Mesenteric fat pad (tissue), 1 donor: ENCODE data around the gene NCK2. TPM values are rescaled to one million over a fixed set of nuclear protein-coding genes. Genes with fewer than 3 reads are reported as not detected.

Source experiments
- DNase-seq: peaks from one replicate; pipeline ENCODE4 v3.0.0-alpha.2; 2020; ENCODE audit warnings: low spot score
- total RNA-seq: library from RNA; stranded (reverse); fragmentation: NEBNext Ultra II Directional; extraction: Animal tissue kit (Norgen Biotek cat#: 25700); gene quantifications from one replicate; pipeline ENCODE4 v1.2.1, GENCODE V29; 2021
- donor health status: DM: yes; HTN: yes; CAD: no.

Gene NCK2
- total RNA-seq, 1 donor from 2014 or later, result 39.7 TPM

GRCh38 chr2:105790461-105791149 is 45.9 kb downstream of the NCK2 start:
- no peak for DNase-seq

- DNase-seq, result no peak
These were observed 46.5 kb downstream of the NCK2 start for GRCh38 chr2:105791229-105791628.

- no peak for DNase-seq
These were observed 47.8 kb downstream of the NCK2 start for GRCh38 chr2:105792561-105792960.

- DNase-seq, result no peak
These were observed 48.7 kb downstream of the NCK2 start for GRCh38 chr2:105793196-105793975.

- DNase-seq, result no peak
These were observed 50.3 kb downstream of the NCK2 start for GRCh38 chr2:105794926-105795574.

- no peak for DNase-seq
These were observed 50.8 kb downstream of the NCK2 start for GRCh38 chr2:105795575-105795934.

- no peak for DNase-seq
These were observed 51.5 kb downstream of the NCK2 start for GRCh38 chr2:105796131-105796638.

- no peak for DNase-seq
These were observed 52.1 kb downstream of the NCK2 start for GRCh38 chr2:105796791-105797190.

GRCh38 chr2:105797298-105797819 is 52.6 kb downstream of the NCK2 start:
- no peak for DNase-seq

GRCh38 chr2:105798595-105798994 is 53.9 kb downstream of the NCK2 start:
- DNase-seq, result no peak

GRCh38 chr2:105800036-105800713 is 55.5 kb downstream of the NCK2 start:
- no peak for DNase-seq

GRCh38 chr2:105800953-105801635 is 56.4 kb downstream of the NCK2 start:
- no peak for DNase-seq

- no peak for DNase-seq
These were observed 57.2 kb downstream of the NCK2 start for GRCh38 chr2:105801961-105802360.

- DNase-seq, result no peak
These were observed 57.9 kb downstream of the NCK2 start for GRCh38 chr2:105802587-105802986.

- DNase-seq, result no peak
These were observed 58.6 kb downstream of the NCK2 start for GRCh38 chr2:105803337-105803736.

- DNase-seq, result no peak
These were observed 59.1 kb downstream of the NCK2 start for GRCh38 chr2:105803773-105804172.

GRCh38 chr2:105804266-105804665 is 59.6 kb downstream of the NCK2 start:
- no peak for DNase-seq

GRCh38 chr2:105806996-105807395 is 62.3 kb downstream of the NCK2 start:
- DNase-seq, result no peak

GRCh38 chr2:105808423-105809096 is 63.8 kb downstream of the NCK2 start:
- no peak for DNase-seq

- DNase-seq, result no peak
These were observed 64.4 kb downstream of the NCK2 start for GRCh38 chr2:105809097-105809473.
